Trophoblast cell (in vitro differentiated cells and primary cell): Measurements from ENCODE around the gene BACH2.

ENCODE experiments used
- DNase-seq, 2 donors: peaks; one replicate each; pipeline ENCODE4 v3.0.0-alpha.2; 2016
- H2AFZ ChIP-seq: 2 replicates; pipeline ENCODE4 v1.6.1; 2013; ENCODE audit warnings: low read length, moderate library complexity, mild to moderate bottlenecking; ENCODE audit not compliant: insufficient read depth, poor library complexity
- H2AK5ac ChIP-seq: 2 replicates; pipeline ENCODE4 v1.6.1; 2013; ENCODE audit warnings: mild to moderate bottlenecking, low read length
- H2BK120ac ChIP-seq: 2 replicates; pipeline ENCODE4 v1.6.1; 2013; ENCODE audit warnings: low read length, mild to moderate bottlenecking, moderate library complexity; ENCODE audit not compliant: insufficient read depth, poor library complexity
- H2BK12ac ChIP-seq: 2 replicates; pipeline ENCODE4 v1.6.1; 2013; ENCODE audit warnings: mild to moderate bottlenecking, low read length, moderate library complexity
- H2BK5ac ChIP-seq: 2 replicates; pipeline ENCODE4 v1.6.1; 2013; ENCODE audit warnings: low read length, low read depth, moderate library complexity, mild to moderate bottlenecking; ENCODE audit not compliant: poor library complexity
- H3K14ac ChIP-seq: 2 replicates; pipeline ENCODE4 v1.6.1; 2013; ENCODE audit warnings: mild to moderate bottlenecking, low read length
- H3K18ac ChIP-seq: 2 replicates; pipeline ENCODE4 v1.6.1; 2013; ENCODE audit warnings: mild to moderate bottlenecking, low read length
- H3K23ac ChIP-seq: 2 replicates; pipeline ENCODE4 v1.6.1; 2013; ENCODE audit warnings: low read length
- H3K27ac ChIP-seq: 2 replicates; pipeline ENCODE4 v1.5.1; 2013; ENCODE audit warnings: low read depth, mild to moderate bottlenecking, inconsistent platforms, low read length, moderate library complexity
- H3K27me3 ChIP-seq: 2 replicates; pipeline ENCODE4 v1.6.1; 2013; ENCODE audit warnings: inconsistent platforms, mild to moderate bottlenecking, low read length, moderate library complexity; ENCODE audit not compliant: insufficient read depth
- H3K36me3 ChIP-seq, 2 experiments: 1 replicate in 1 of 2; 2 replicates in 1 of 2; pipeline ENCODE4 v1.6.1; 2013; ENCODE audit warnings: low read length in 2 of 2, mild to moderate bottlenecking in 2 of 2, moderate library complexity in 1 of 2; ENCODE audit not compliant: insufficient read depth in 2 of 2, control insufficient read depth in 1 of 2
- H3K4ac ChIP-seq: 2 replicates; pipeline ENCODE4 v1.6.1; 2013; ENCODE audit warnings: low read depth, mild to moderate bottlenecking, low read length, moderate library complexity
- H3K4me1 ChIP-seq, 2 experiments: 1 replicate in 1 of 2; 2 replicates in 1 of 2; pipeline ENCODE4 v1.6.1; 2013; ENCODE audit warnings: low read length in 2 of 2, mild to moderate bottlenecking in 2 of 2, moderate library complexity in 1 of 2; ENCODE audit not compliant: insufficient read depth in 2 of 2, control insufficient read depth in 1 of 2
- H3K4me2 ChIP-seq: 2 replicates; pipeline ENCODE4 v1.6.1; 2013; ENCODE audit warnings: inconsistent platforms, mild to moderate bottlenecking, low read length, moderate library complexity
- H3K4me3 ChIP-seq: 2 replicates; pipeline ENCODE4 v1.5.1; 2013; ENCODE audit warnings: mild to moderate bottlenecking, low read depth, low read length, inconsistent platforms
- H3K79me1 ChIP-seq: one replicate; pipeline ENCODE4 v1.6.1; 2013; ENCODE audit warnings: low read length
- H3K79me2 ChIP-seq: 2 replicates; pipeline ENCODE4 v1.6.1; 2013; ENCODE audit warnings: low read length, mild to moderate bottlenecking; ENCODE audit not compliant: control insufficient read depth, insufficient read depth, poor library complexity
- H3K9ac ChIP-seq: 2 replicates; pipeline ENCODE4 v1.6.1; 2013; ENCODE audit warnings: mild to moderate bottlenecking, low read length
- H3K9me3 ChIP-seq: 2 replicates; pipeline ENCODE4 v1.6.1; 2013; ENCODE audit warnings: low read depth, mild to moderate bottlenecking, control low read depth, inconsistent platforms, low read length; ENCODE audit not compliant: insufficient read depth
- H4K12ac ChIP-seq: 2 replicates; pipeline ENCODE4 v1.6.1; 2013; ENCODE audit warnings: low read depth, mild to moderate bottlenecking, low read length, moderate library complexity
- H4K8ac ChIP-seq: 2 replicates; pipeline ENCODE4 v1.6.1; 2013; ENCODE audit warnings: low read depth, mild to moderate bottlenecking, low read length, moderate library complexity
- H4K91ac ChIP-seq: one replicate; pipeline ENCODE4 v1.6.1; 2013; ENCODE audit warnings: low read depth, mild to moderate bottlenecking, low read length, moderate library complexity
- WGBS: extraction: QIAGEN DNeasy Blood & Tissue Kit; methylation state at CpG from one replicate; pipeline ENCODE4 v1.1.7; 2013; ENCODE audit warnings: missing lambda C conversion rate; ENCODE audit not compliant: insufficient read length, insufficient coverage; ENCODE audit errors: extremely low coverage; 5-methylcytosine and 5-hydroxymethylcytosine counted together

Gene BACH2

DNA sequence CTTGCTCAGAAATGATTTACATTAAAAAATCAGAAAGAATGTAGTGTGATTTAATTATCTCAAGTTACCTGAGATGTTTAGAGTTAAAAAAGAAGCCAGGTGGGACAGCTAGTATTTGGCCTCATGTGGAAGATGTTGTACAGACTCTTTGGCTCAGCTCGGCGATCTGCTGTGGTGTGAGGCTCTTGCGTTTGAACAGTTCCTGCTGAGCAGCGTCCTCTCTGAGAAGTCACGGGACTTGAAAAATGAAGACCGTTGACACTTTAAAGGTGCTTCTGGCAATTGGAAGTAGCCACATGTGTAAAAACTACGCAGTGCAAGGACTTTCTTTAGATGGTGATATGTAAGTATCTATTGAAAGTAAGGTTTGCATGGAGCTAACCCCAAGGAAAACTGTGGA lies 169.0 kb downstream of the BACH2 start:
- Histone ChIP-seq H3K4me2 (no peak overlapping the region), H3K4me1 (peaks cover 0 to 3% of the 10 kb centered on the region in 2 experiments)

GRCh38 chr6:90126839-90127238 lies 169.8 kb downstream of the BACH2 start:
- H3K36me3 ChIP-seq = no peaks in the 10 kb centered on the region
- no peak overlapping the region for H2BK5ac ChIP-seq
- peak overlapping the region; percentile 21 for H3K4me2 ChIP-seq
- H4K91ac ChIP-seq = no peak overlapping the region
- H3K27ac ChIP-seq = no peak overlapping the region
- no peak overlapping the region for H3K23ac ChIP-seq
- no peak overlapping the region for H4K12ac ChIP-seq
- no peaks in the 10 kb centered on the region for H3K79me2 ChIP-seq
- no peaks in the 10 kb centered on the region for H3K79me1 ChIP-seq
- H3K9ac ChIP-seq = no peak overlapping the region
- H2BK12ac ChIP-seq = no peak overlapping the region
- H2BK120ac ChIP-seq = no peak overlapping the region
- no peaks in the 10 kb centered on the region for H3K27me3 ChIP-seq
- no peak overlapping the region for H2AFZ ChIP-seq
- H3K9me3 ChIP-seq = peaks cover 3% of the 10 kb centered on the region
- H3K18ac ChIP-seq = no peak overlapping the region
- H3K4me3 ChIP-seq = no peak overlapping the region
- no peak overlapping the region for H4K8ac ChIP-seq
- no CpG with 5 or more reads among the region's 4 CpGs for WGBS
- H2AK5ac ChIP-seq = no peak overlapping the region
- H3K4ac ChIP-seq = no peak overlapping the region
- DNase-seq = no peak
- H3K14ac ChIP-seq = no peak overlapping the region
- H3K4me1 ChIP-seq = peaks cover 0 to 6% of the 10 kb centered on the region in 2 experiments

More for the DNA sequence above, 169.0 kb downstream of the BACH2 start:
- no peak overlapping the region for H2AFZ ChIP-seq
- WGBS = no CpG with 5 or more reads among the region's 7 CpGs
- H4K91ac ChIP-seq = no peak overlapping the region
- no peak overlapping the region for H3K9ac ChIP-seq
- DNase-seq = peak in 1 of 2 donors; percentile 4
- H3K27ac ChIP-seq = no peak overlapping the region
- no peaks in the 10 kb centered on the region for H3K79me1 ChIP-seq
- no peak overlapping the region for H2BK12ac ChIP-seq
- H2BK5ac ChIP-seq = no peak overlapping the region
- H3K9me3 ChIP-seq = peaks cover 3% of the 10 kb centered on the region
- no peaks in the 10 kb centered on the region for H3K79me2 ChIP-seq
- H3K18ac ChIP-seq = no peak overlapping the region
- H2AK5ac ChIP-seq = no peak overlapping the region
- no peak overlapping the region for H3K4me3 ChIP-seq
- H3K27me3 ChIP-seq = no peaks in the 10 kb centered on the region
- H2BK120ac ChIP-seq = no peak overlapping the region
- no peak overlapping the region for H4K12ac ChIP-seq
- H3K14ac ChIP-seq = no peak overlapping the region
- H4K8ac ChIP-seq = no peak overlapping the region
- no peaks in the 10 kb centered on the region for H3K36me3 ChIP-seq
- no peak overlapping the region for H3K23ac ChIP-seq
- no peak overlapping the region for H3K4ac ChIP-seq

- no peaks in the 10 kb centered on the region for H3K79me2 ChIP-seq
- no peak overlapping the region for H4K8ac ChIP-seq
- no peak overlapping the region for H3K4ac ChIP-seq
- no peak overlapping the region for H2AK5ac ChIP-seq
- no peak overlapping the region for H4K91ac ChIP-seq
- no peak overlapping the region for H4K12ac ChIP-seq
- WGBS = no CpG with 5 or more reads among the region's 5 CpGs
- no peak overlapping the region for H3K14ac ChIP-seq
- H2AFZ ChIP-seq = no peak overlapping the region
- no peak overlapping the region for H3K4me3 ChIP-seq
- no peak overlapping the region for H2BK120ac ChIP-seq
- H3K27ac ChIP-seq = no peak overlapping the region
- no peak overlapping the region for H3K4me2 ChIP-seq
- no peaks in the 10 kb centered on the region for H3K36me3 ChIP-seq
- no peak overlapping the region for H3K18ac ChIP-seq
- no peak overlapping the region for H3K9ac ChIP-seq
- peaks cover 0 to 6% of the 10 kb centered on the region in 2 experiments for H3K4me1 ChIP-seq
- no peak overlapping the region for H2BK12ac ChIP-seq
- H2BK5ac ChIP-seq = no peak overlapping the region
- DNase-seq = no peak
- no peak overlapping the region for H3K23ac ChIP-seq
- H3K9me3 ChIP-seq = peaks cover 3% of the 10 kb centered on the region
- H3K79me1 ChIP-seq = no peaks in the 10 kb centered on the region
- H3K27me3 ChIP-seq = no peaks in the 10 kb centered on the region
These were observed 170.5 kb downstream of the BACH2 start for GRCh38 chr6:90126181-90126580.

DNA sequence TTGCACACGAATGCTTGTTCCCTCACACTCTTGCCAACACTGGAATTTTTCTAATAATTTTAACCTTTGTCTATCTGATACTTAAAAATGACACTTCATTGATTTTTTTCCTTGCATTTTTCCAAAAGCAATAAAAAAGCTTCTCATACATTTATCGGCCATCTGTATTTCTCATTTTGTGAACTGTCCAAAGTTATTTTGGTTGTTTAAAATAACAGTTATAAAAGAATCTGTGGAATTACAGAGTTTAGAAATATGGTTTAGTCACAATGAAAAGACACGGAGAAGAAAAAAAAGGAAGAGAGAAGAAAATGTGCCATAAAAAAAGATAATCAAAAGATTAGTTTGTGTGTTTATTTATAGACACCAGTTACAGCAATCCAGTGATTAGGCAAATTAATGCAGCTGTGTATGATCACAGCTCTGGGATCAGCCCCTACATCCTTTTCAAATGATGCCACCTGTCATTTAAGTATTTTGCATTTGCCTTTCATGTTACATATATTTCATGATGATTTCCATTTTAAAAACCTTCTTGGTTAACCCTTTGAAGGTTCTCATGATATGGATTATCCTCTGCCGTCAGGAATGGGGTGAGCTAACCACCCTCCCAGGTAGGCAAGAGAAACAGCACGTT lies 171.7 kb downstream of the BACH2 start:
- Histone ChIP-seq H3K36me3 (no peaks in the 10 kb centered on the region), H3K9ac (no peak overlapping the region)

More for the DNA sequence above, 171.7 kb downstream of the BACH2 start:
- H3K9me3 ChIP-seq = peaks cover under 1% of the 10 kb centered on the region
- DNase-seq = no peak
- no peak overlapping the region for H4K91ac ChIP-seq
- H3K4me3 ChIP-seq = no peak overlapping the region
- no peak overlapping the region for H3K4me2 ChIP-seq
- peaks cover 0 to 6% of the 10 kb centered on the region in 2 experiments for H3K4me1 ChIP-seq
- no peak overlapping the region for H2AFZ ChIP-seq
- H2BK5ac ChIP-seq = no peak overlapping the region
- no peak overlapping the region for H2BK12ac ChIP-seq
- H4K12ac ChIP-seq = no peak overlapping the region
- no peaks in the 10 kb centered on the region for H3K27me3 ChIP-seq
- WGBS = no CpG with 5 or more reads among the region's 5 CpGs
- H3K18ac ChIP-seq = no peak overlapping the region
- H3K27ac ChIP-seq = no peak overlapping the region
- no peak overlapping the region for H2AK5ac ChIP-seq
- no peak overlapping the region for H2BK120ac ChIP-seq
- H3K4ac ChIP-seq = no peak overlapping the region
- H3K23ac ChIP-seq = no peak overlapping the region
- no peak overlapping the region for H3K14ac ChIP-seq
- no peak overlapping the region for H4K8ac ChIP-seq
- H3K79me1 ChIP-seq = no peaks in the 10 kb centered on the region
- no peaks in the 10 kb centered on the region for H3K79me2 ChIP-seq
